22Rv1 (cell line): ENCODE results near the gene RASSF4.

ENCODE experiments used
- H3K27ac ChIP-seq: fragments of 450-650 bp; 2 replicates; pipeline ENCODE4 v1.5.1; 2017
- ZFX ChIP-seq: fragments of 450-650 bp; IDR thresholded peaks from 2 replicates; pipeline ENCODE4 v1.6.1; 2017; ENCODE audit warnings: antibody characterized with exemption, borderline replicate concordance
- TF ChIP-seq, protein P1 (sequence below): fragments of 450-650 bp; IDR thresholded peaks from 2 replicates; pipeline ENCODE4 v1.5.1; 2017; ENCODE audit warnings: mild to moderate bottlenecking

RASSF4 gene

DNA sequence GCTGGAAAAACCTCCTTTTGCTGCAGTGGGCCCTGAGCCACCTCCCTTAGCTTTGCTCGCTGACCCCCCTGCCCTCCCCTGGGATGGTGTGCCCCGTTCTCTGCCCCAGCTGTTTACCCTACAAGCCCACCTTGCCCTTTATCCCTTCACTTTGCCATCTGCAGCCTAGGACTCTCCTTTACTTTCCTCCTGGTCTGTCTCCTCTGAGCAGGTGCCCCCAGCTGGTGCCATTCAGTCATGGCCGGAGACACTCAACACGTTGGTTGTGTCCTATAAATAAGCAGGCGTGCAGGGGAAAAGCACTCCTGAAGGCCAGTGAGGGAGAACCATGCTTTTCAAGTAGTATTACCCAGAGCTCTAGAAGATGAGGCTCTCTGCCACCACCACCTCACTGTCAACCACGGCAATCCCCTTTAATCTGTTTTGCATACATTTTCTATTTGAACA lies 6.1 kb downstream of the RASSF4 start:
- no peak overlapping the region for H3K27ac ChIP-seq
- TF ChIP-seq ZFX: no peak
- TF ChIP-seq, protein P1, sequence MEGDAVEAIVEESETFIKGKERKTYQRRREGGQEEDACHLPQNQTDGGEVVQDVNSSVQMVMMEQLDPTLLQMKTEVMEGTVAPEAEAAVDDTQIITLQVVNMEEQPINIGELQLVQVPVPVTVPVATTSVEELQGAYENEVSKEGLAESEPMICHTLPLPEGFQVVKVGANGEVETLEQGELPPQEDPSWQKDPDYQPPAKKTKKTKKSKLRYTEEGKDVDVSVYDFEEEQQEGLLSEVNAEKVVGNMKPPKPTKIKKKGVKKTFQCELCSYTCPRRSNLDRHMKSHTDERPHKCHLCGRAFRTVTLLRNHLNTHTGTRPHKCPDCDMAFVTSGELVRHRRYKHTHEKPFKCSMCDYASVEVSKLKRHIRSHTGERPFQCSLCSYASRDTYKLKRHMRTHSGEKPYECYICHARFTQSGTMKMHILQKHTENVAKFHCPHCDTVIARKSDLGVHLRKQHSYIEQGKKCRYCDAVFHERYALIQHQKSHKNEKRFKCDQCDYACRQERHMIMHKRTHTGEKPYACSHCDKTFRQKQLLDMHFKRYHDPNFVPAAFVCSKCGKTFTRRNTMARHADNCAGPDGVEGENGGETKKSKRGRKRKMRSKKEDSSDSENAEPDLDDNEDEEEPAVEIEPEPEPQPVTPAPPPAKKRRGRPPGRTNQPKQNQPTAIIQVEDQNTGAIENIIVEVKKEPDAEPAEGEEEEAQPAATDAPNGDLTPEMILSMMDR: no peak

- no peak overlapping the region for H3K27ac ChIP-seq
- TF ChIP-seq, protein P1: no peak
- TF ChIP-seq ZFX: no peak
Observed at GRCh38 chr10:44966129-44966815, 6.7 kb downstream of the RASSF4 start.

DNA sequence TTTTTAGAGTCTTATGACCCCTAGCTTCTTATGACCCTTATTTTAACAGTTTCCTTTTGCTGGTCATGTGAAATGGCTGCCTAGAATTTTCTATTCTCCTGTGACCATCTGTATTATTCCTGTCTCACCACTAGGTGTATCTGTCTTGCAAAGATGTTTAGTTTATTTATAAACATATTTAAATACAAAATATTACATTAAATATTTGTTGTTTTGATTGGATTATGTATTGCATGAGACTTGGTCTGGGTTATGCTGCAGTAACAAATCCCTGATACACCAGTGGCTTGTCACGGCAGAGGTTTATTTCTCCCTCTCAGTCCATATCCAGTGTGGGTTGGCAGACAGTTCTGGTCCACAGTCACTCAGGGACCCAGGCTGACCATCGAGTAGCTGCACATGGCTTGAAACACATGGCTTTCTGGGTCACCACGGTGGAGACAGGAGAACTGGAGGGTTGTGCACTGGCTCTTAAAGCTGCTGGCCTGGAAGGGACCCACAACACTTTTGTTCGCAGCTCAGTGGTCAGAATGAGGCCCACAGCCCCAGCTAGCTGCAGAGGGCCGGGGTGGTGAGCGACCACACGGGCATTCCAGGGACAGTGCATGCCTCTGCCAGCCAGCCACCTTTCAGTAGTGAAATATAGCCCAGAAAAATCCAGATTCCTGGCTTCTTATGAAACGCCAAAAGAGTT lies 7.4 kb downstream of the RASSF4 start:
- no peak for TF ChIP-seq ZFX
- TF ChIP-seq, protein P1: peak; percentile 20
- H3K27ac ChIP-seq: no peak overlapping the region

DNA sequence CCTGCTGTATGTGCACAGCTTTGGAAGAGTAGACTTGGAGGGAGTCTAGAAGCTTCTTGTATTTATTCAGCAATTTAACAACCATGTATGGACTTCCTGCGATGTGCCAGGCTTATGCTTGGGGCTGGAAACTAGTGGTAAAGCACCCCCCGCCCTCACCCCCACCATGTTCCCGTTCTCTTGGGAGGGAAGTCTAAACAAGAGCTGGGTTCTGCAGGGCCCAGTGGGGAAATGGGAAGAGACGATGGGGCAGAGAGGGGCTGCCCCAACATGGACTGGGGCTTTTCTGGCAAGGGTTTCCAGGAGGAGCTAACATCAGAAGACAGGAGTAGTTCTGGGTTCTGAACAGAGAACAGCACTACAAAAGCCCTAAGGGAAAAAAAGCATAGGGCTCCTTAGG lies 8.0 kb downstream of the RASSF4 start:
- H3K27ac ChIP-seq: no peak overlapping the region
- no peak for TF ChIP-seq ZFX
- TF ChIP-seq, protein P1: no peak

- TF ChIP-seq ZFX: no peak
- TF ChIP-seq, protein P1: no peak
- H3K27ac ChIP-seq: no peak overlapping the region
Observed at GRCh38 chr10:44968091-44968490, 8.5 kb downstream of the RASSF4 start.

- TF ChIP-seq ZFX: no peak
- TF ChIP-seq, protein P1: no peak
- H3K27ac ChIP-seq: no peak overlapping the region
Observed at GRCh38 chr10:44968500-44969400, 9.1 kb downstream of the RASSF4 start.

- H3K27ac ChIP-seq: no peak overlapping the region
Observed at GRCh38 chr10:44969854-44970253, 10.3 kb downstream of the RASSF4 start.

More at GRCh38 chr10:44969854-44970253, 10.3 kb downstream of the RASSF4 start:
- TF ChIP-seq ZFX: no peak
- TF ChIP-seq, protein P1: no peak
